ENCODE measurements around the gene PKNOX1. TPM values are rescaled to one million over a fixed set of nuclear protein-coding genes. Genes with fewer than 3 reads are reported as not detected.

Gene PKNOX1
- total and polyA plus RNA-seq, 2 of the 13 experiments (the other 11 are each of a cell fraction or from before 2014, with no cell fraction given), result 7.9 to 16.2 TPM

DNA sequence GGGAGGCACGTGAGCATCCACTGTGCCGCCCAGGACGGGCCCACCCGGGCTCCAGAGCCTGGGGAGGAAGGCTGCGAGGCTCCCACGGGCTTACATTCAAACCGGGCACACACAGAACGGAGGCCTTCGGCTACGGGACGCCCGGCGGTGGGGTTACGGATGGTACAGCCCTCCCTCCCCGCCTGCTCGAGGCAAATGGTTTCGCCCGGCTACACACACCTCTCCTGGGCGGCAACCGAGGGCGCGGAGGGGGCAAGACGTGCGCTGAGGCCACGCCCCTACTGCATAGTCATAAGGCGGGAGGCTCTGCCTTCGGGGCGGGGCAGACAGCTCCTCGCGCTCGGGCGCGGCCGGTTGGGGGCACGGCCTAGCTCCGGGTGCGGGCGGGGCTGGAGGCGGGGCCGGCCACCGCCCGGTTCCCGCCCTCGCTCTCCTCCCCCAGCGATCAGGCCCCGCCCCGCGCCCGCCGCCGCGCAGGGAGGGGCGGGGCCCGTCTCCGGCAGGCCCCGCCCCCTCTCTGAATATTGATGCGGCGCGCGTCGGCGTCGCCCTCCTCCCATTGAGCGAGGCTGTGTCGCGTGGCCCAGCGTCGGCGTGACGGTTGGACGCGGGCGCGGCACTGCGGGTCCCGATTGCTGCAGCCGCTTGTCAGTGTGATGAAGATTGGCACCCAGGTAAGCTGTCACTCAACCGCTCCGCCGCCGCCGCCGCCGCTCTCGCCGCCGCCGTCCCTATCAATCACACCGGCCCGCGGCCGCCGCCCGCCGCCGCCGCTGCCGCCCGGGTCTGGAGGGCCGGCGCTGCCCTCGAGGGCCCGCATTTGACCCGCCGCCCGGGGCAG is at the start of gene PKNOX1 (continued):
- TF ChIP-seq, protein P1, sequence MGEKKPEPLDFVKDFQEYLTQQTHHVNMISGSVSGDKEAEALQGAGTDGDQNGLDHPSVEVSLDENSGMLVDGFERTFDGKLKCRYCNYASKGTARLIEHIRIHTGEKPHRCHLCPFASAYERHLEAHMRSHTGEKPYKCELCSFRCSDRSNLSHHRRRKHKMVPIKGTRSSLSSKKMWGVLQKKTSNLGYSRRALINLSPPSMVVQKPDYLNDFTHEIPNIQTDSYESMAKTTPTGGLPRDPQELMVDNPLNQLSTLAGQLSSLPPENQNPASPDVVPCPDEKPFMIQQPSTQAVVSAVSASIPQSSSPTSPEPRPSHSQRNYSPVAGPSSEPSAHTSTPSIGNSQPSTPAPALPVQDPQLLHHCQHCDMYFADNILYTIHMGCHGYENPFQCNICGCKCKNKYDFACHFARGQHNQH (CRISPR knock-in tag; IDR thresholded peaks at IDR 0.05), result peak; percentile 51; the same call in 1 of the 2 replicates
- TF ChIP-seq NFKB2 (CRISPR knock-in tag; IDR thresholded peaks at IDR 0.05; ENCODE audit: borderline replicate concordance) (peak; percentile 77; the same call in 1 of the 2 replicates), RBFOX2 (IDR thresholded peaks at IDR 0.05; ENCODE audit: low read depth, low read length) (peak; percentile 71), POLR2AphosphoS5 (IDR thresholded peaks at IDR 0.05; ENCODE audit: low read depth, low read length) (peak; percentile 39; the same call in 1 of the 2 replicates), ZNF382 (CRISPR knock-in tag; IDR thresholded peaks at IDR 0.05; ENCODE audit: borderline replicate concordance) (no peak), HOXA3 (CRISPR knock-in tag; IDR thresholded peaks at IDR 0.05) (peak; percentile 67), ZBTB20 (CRISPR knock-in tag; IDR thresholded peaks at IDR 0.05; ENCODE audit: borderline replicate concordance, low read depth) (0 out of 2 replicates have a peak, but pooled peaks have one; percentile 46), CREB1 (IDR thresholded peaks at IDR 0.05) (peak; percentile 95), CREB1 (CRISPR knock-in tag; IDR thresholded peaks at IDR 0.05) (no peak), ZNF891 (CRISPR knock-in tag; IDR thresholded peaks at IDR 0.05) (peak; percentile 81; the same call in 1 of the 2 replicates), ZNF546 (CRISPR knock-in tag; conservative IDR thresholded peaks at IDR 0.05) (peak; percentile 85; the same call in 1 of the 2 replicates), ZNF343 (CRISPR knock-in tag; IDR thresholded peaks at IDR 0.05) (0 out of 2 replicates have a peak, but pooled peaks have one; percentile 78), EEA1 (CRISPR knock-in tag; IDR thresholded peaks at IDR 0.05; ENCODE audit: borderline replicate concordance) (0 out of 2 replicates have a peak, but pooled peaks have one; percentile 15), RXRA (CRISPR knock-in tag; IDR thresholded peaks at IDR 0.05) (peak; percentile 34; the same call in 1 of the 2 replicates), SALL1 (CRISPR knock-in tag; IDR thresholded peaks at IDR 0.05) (peak; percentile 78)
- TF ChIP-seq, protein P2, sequence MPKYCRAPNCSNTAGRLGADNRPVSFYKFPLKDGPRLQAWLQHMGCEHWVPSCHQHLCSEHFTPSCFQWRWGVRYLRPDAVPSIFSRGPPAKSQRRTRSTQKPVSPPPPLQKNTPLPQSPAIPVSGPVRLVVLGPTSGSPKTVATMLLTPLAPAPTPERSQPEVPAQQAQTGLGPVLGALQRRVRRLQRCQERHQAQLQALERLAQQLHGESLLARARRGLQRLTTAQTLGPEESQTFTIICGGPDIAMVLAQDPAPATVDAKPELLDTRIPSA (CRISPR knock-in tag; IDR thresholded peaks at IDR 0.05; ENCODE audit: borderline replicate concordance), result 0 out of 2 replicates have a peak, but pooled peaks have one; percentile 40
- TF ChIP-seq, protein P3, sequence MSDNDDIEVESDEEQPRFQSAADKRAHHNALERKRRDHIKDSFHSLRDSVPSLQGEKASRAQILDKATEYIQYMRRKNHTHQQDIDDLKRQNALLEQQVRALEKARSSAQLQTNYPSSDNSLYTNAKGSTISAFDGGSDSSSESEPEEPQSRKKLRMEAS (IDR thresholded peaks at IDR 0.05), result peak; percentile 87
- TF ChIP-seq, protein P4, sequence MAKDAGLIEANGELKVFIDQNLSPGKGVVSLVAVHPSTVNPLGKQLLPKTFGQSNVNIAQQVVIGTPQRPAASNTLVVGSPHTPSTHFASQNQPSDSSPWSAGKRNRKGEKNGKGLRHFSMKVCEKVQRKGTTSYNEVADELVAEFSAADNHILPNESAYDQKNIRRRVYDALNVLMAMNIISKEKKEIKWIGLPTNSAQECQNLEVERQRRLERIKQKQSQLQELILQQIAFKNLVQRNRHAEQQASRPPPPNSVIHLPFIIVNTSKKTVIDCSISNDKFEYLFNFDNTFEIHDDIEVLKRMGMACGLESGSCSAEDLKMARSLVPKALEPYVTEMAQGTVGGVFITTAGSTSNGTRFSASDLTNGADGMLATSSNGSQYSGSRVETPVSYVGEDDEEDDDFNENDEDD (CRISPR knock-in tag; IDR thresholded peaks at IDR 0.05; ENCODE audit: borderline replicate concordance), result peak; percentile 70
- TF ChIP-seq, protein P5, sequence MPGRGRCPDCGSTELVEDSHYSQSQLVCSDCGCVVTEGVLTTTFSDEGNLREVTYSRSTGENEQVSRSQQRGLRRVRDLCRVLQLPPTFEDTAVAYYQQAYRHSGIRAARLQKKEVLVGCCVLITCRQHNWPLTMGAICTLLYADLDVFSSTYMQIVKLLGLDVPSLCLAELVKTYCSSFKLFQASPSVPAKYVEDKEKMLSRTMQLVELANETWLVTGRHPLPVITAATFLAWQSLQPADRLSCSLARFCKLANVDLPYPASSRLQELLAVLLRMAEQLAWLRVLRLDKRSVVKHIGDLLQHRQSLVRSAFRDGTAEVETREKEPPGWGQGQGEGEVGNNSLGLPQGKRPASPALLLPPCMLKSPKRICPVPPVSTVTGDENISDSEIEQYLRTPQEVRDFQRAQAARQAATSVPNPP (CRISPR knock-in tag; IDR thresholded peaks at IDR 0.05), result peak; percentile 45; the same call in 1 of the 2 replicates
- TF ChIP-seq, protein P6, sequence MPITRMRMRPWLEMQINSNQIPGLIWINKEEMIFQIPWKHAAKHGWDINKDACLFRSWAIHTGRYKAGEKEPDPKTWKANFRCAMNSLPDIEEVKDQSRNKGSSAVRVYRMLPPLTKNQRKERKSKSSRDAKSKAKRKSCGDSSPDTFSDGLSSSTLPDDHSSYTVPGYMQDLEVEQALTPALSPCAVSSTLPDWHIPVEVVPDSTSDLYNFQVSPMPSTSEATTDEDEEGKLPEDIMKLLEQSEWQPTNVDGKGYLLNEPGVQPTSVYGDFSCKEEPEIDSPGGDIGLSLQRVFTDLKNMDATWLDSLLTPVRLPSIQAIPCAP (CRISPR knock-in tag; IDR thresholded peaks at IDR 0.05; ENCODE audit: low read depth), result no peak
- TF ChIP-seq, protein P7, sequence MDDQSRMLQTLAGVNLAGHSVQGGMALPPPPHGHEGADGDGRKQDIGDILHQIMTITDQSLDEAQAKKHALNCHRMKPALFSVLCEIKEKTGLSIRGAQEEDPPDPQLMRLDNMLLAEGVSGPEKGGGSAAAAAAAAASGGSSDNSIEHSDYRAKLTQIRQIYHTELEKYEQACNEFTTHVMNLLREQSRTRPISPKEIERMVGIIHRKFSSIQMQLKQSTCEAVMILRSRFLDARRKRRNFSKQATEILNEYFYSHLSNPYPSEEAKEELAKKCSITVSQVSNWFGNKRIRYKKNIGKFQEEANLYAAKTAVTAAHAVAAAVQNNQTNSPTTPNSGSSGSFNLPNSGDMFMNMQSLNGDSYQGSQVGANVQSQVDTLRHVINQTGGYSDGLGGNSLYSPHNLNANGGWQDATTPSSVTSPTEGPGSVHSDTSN (CRISPR knock-in tag; IDR thresholded peaks at IDR 0.05; ENCODE audit: borderline replicate concordance), result peak; percentile 93; the same call in 1 of the 2 replicates
- TF ChIP-seq, protein P8, sequence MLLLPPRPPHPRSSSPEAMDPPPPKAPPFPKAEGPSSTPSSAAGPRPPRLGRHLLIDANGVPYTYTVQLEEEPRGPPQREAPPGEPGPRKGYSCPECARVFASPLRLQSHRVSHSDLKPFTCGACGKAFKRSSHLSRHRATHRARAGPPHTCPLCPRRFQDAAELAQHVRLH (CRISPR knock-in tag; IDR thresholded peaks at IDR 0.05; ENCODE audit: borderline replicate concordance, low read depth), result peak; percentile 68; the same call in 1 of the 2 replicates
